Measurements from ENCODE around the gene B3GALT5. TPM values are rescaled to one million over a fixed set of nuclear protein-coding genes. Genes with fewer than 3 reads are reported as not detected.

Gene B3GALT5
- total RNA-seq, 1 experiment from 2014 or later: 0.18 TPM

DNA sequence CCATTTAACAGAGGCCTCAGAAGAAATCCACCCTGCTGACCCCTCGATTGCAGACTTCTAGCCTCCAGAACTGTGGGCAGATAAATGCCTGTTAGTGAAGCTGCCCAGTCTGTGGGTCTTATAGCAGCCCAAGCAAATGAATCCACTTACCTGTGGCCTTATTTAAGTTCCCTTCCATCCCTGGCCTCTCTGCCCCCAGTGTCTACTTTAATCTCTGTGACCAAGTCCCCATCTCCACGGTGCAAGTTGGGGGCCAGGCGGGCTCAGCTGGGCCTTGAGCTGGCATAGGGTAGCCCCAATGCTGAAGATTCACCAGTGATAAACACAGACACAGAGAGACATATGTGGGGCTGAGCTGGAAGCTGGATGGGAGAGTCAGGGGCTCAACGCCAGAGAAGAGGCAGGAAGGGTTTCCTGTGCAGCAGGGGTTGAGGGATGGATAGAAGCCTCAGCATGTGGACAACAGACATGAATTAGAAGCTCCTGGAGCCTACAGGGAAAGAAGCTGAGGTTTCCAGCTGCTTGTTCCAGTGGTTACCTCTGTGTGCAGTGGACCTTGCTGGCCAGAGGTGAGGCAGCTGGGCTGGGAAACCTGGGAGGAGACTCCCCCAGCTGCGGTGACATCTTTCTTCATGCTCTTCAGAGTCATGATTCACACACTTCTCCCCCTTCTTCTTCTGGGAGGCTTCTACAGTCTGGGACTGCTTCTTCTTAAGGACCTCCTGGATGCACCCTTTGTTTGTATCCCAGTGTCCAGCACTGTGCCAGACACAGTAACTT is 13.4 kb upstream of the B3GALT5 start:
- Mint-ChIP-seq H3K36me3 (ENCODE audit: insufficient read depth, unreplicated experiment) (no peaks in the 10 kb centered on the region), H3K9me3 (ENCODE audit: unreplicated experiment) (no peaks in the 10 kb centered on the region), H3K27ac (ENCODE audit: unreplicated experiment) (no peak overlapping the region), H3K4me3 (ENCODE audit: unreplicated experiment) (no peak overlapping the region), H3K4me1 (ENCODE audit: low read depth, unreplicated experiment) (peaks cover 11% of the 10 kb centered on the region), H3K27me3 (ENCODE audit: insufficient read depth, unreplicated experiment) (no peaks in the 10 kb centered on the region)
- Histone ChIP-seq H3K4me1 (no peaks in the 10 kb centered on the region), H3K27me3 (replicated peaks; ENCODE audit: control insufficient read depth, insufficient read depth, low read length) (no peaks in the 10 kb centered on the region), H3K9me3 (no peaks in the 10 kb centered on the region), H3K36me3 (ENCODE audit: control insufficient read depth, insufficient read depth, low read length) (no peaks in the 10 kb centered on the region), H3K4me3 (ENCODE audit: low read depth, low read length) (no peak overlapping the region)
- intact Hi-C loops (cut with micrococcal nuclease; ENCODE audit: unreplicated experiment): no loop called here
- CTCF ChIA-PET: no interaction called here
- no peak for DNase-seq
- TF ChIP-seq, protein P1, sequence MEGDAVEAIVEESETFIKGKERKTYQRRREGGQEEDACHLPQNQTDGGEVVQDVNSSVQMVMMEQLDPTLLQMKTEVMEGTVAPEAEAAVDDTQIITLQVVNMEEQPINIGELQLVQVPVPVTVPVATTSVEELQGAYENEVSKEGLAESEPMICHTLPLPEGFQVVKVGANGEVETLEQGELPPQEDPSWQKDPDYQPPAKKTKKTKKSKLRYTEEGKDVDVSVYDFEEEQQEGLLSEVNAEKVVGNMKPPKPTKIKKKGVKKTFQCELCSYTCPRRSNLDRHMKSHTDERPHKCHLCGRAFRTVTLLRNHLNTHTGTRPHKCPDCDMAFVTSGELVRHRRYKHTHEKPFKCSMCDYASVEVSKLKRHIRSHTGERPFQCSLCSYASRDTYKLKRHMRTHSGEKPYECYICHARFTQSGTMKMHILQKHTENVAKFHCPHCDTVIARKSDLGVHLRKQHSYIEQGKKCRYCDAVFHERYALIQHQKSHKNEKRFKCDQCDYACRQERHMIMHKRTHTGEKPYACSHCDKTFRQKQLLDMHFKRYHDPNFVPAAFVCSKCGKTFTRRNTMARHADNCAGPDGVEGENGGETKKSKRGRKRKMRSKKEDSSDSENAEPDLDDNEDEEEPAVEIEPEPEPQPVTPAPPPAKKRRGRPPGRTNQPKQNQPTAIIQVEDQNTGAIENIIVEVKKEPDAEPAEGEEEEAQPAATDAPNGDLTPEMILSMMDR (IDR thresholded peaks at IDR 0.05; ENCODE audit: insufficient read depth in 1 of 2, low read depth in 1 of 2, low read length in 1 of 2, severe bottlenecking in 1 of 2, unreplicated experiment in 1 of 2): no peak
- no TSS peak for BruUV-seq (replicated peaks)
- POLR2A ChIA-PET: no interaction called here

DNA sequence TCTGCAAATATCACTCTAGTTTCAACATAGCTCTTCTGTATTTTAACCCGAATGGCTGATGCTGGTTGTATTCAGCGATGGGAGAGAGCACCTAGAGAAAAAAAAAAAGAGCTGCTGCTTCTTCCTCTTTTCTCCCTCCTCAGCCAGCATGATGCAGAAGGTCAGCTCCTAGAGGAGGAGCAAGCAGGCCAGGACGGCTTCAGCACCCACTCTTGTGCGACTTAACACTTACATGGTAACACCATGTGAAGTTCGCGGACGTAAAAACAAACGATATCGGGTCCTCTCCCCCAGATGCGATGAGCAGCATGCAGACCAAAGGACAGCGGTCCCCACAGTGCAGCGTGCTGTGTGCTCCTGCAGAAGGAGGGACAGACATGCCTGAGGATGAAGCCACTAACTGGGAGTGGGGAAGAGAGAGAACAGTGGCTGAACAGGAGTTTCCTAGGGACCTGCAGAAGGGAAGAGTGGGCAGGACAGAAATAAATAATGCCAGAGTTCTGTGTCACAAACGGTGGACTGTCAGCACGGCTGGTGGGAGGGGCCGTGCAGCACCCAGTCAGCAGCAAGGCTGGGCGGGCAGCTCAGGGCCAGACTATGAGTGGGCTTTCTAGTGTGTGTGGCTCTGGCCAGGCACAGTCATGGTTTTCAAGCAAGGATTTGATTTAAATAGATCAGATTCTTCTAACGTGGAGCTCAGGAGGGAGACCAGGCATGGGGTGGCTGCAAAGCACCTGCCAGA is 11.4 kb upstream of the B3GALT5 start:
- CTCF ChIA-PET: no interaction called here
- no peaks in the 10 kb centered on the region for H3K36me3 Mint-ChIP-seq (ENCODE audit: insufficient read depth, unreplicated experiment)
- no peaks in the 10 kb centered on the region for H3K4me1 ChIP-seq
- H3K4me3 ChIP-seq (ENCODE audit: low read depth, low read length): no peak overlapping the region
- TF ChIP-seq, protein P1 (IDR thresholded peaks at IDR 0.05; ENCODE audit: insufficient read depth in 1 of 2, low read depth in 1 of 2, low read length in 1 of 2, severe bottlenecking in 1 of 2, unreplicated experiment in 1 of 2): no peak
- no peaks in the 10 kb centered on the region for H3K9me3 ChIP-seq
- peaks cover 11% of the 10 kb centered on the region for H3K4me1 Mint-ChIP-seq (ENCODE audit: low read depth, unreplicated experiment)
- no TSS peak for BruUV-seq (replicated peaks)
- intact Hi-C loops (cut with micrococcal nuclease; ENCODE audit: unreplicated experiment): no loop called here
- no peak overlapping the region for H3K4me3 Mint-ChIP-seq (ENCODE audit: unreplicated experiment)
- H3K9me3 Mint-ChIP-seq (ENCODE audit: unreplicated experiment): no peaks in the 10 kb centered on the region
- H3K27me3 Mint-ChIP-seq (ENCODE audit: insufficient read depth, unreplicated experiment): no peaks in the 10 kb centered on the region
- H3K36me3 ChIP-seq (ENCODE audit: control insufficient read depth, insufficient read depth, low read length): no peaks in the 10 kb centered on the region
- POLR2A ChIA-PET: no interaction called here
- no peaks in the 10 kb centered on the region for H3K27me3 ChIP-seq (replicated peaks; ENCODE audit: control insufficient read depth, insufficient read depth, low read length)
- DNase-seq: no peak
- H3K27ac Mint-ChIP-seq (ENCODE audit: unreplicated experiment): no peak overlapping the region

DNA sequence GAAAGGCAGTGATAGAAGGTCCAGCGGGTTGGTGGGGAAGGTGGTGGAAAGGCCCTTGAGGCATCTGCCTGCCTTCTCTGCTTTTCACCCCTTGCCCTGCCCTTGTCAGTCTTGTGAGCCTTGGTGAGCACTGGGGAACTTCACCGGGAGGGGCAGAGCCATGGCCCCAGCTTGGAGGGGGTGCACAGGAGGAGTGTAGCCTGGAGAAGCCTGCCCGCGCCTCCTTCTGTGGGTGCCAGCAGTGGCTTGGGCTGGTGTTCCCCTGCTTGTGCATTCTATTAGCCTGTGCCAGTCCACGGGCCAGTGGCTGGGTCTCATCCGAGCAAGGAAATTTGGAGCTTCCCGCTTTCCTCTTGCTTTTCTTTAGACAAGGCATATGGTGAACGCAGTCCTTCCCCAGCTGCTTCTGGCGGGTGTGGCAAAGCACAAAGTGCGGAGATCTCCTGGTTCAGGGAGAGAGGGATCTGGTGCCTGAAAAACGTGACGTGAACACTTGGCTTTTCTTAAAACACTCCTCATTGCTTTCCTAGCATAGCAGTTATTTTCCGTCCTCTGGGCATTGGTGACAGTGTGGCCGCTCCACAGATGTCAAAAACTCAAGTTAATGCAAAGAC is 10.6 kb upstream of the B3GALT5 start:
- no peaks in the 10 kb centered on the region for H3K9me3 Mint-ChIP-seq (ENCODE audit: unreplicated experiment)
- H3K4me3 Mint-ChIP-seq (ENCODE audit: unreplicated experiment): no peak overlapping the region
- no peaks in the 10 kb centered on the region for H3K9me3 ChIP-seq
- no peak overlapping the region for H3K27ac Mint-ChIP-seq (ENCODE audit: unreplicated experiment)
- peaks cover 11% of the 10 kb centered on the region for H3K4me1 Mint-ChIP-seq (ENCODE audit: low read depth, unreplicated experiment)
- no peaks in the 10 kb centered on the region for H3K27me3 Mint-ChIP-seq (ENCODE audit: insufficient read depth, unreplicated experiment)
- TF ChIP-seq, protein P1 (IDR thresholded peaks at IDR 0.05; ENCODE audit: insufficient read depth in 1 of 2, low read depth in 1 of 2, low read length in 1 of 2, severe bottlenecking in 1 of 2, unreplicated experiment in 1 of 2): no peak
- intact Hi-C loops (cut with micrococcal nuclease; ENCODE audit: unreplicated experiment): no loop called here
- H3K4me1 ChIP-seq: no peaks in the 10 kb centered on the region
- H3K4me3 ChIP-seq (ENCODE audit: low read depth, low read length): no peak overlapping the region
- ChIA-PET CTCF (no interaction called here), POLR2A (no interaction called here)
- H3K36me3 ChIP-seq (ENCODE audit: control insufficient read depth, insufficient read depth, low read length): no peaks in the 10 kb centered on the region
- H3K36me3 Mint-ChIP-seq (ENCODE audit: insufficient read depth, unreplicated experiment): no peaks in the 10 kb centered on the region
- DNase-seq: no peak
- H3K27me3 ChIP-seq (replicated peaks; ENCODE audit: control insufficient read depth, insufficient read depth, low read length): no peaks in the 10 kb centered on the region
- no TSS peak for BruUV-seq (replicated peaks)
